ENCODE measurements around the gene GMEB2. TPM values are rescaled to one million over a fixed set of nuclear protein-coding genes. Genes with fewer than 3 reads are reported as not detected.
"Not testable (repeated sequence)": the region's sequence is repeated elsewhere in the genome, so short reads cannot be mapped to it uniquely, and the experiment has no call there.

GMEB2 gene
- total RNA-seq, 1 donor from 2014 or later, result 4.5 TPM

- ATAC-seq (peak; percentile 96), DNase-seq (ENCODE audit: low spot score) (peak; percentile 93)
Observed at GRCh38 chr20:63657937-63658748, 31.2 kb upstream of the GMEB2 start, which contains the start of gene RTEL1. Gene RTEL1, plus strand, starts transcription at chr20:63658312. Its CDS starts 1,091 bp downstream, at chr20:63659403.

GRCh38 chr20:63657260-63657936 lies 30.5 kb upstream of the GMEB2 start:
- DNase-seq (ENCODE audit: low spot score) (no peak), ATAC-seq (no peak)

DNA sequence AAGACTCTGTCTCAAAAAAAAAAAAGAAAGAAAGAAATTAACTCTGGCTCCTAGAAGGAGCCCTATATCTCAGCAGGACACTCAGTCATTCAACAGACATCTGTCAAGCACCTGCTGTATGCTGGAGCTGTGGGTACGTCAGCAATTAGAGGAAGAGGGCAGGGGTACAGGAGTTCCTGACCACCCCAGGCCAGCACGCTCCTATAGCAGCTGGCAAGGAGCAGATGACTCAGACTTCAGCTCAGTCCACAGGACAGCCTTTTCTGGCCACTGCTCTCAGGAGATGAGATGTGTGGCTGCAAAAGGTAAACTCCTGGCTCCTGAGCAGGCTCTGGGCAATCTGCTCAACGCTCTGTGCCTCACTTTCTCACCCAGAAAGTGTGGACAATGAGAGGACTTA lies 29.6 kb upstream of the GMEB2 start:
- DNase-seq (ENCODE audit: low spot score), result no peak
- ATAC-seq, result no peak

DNA sequence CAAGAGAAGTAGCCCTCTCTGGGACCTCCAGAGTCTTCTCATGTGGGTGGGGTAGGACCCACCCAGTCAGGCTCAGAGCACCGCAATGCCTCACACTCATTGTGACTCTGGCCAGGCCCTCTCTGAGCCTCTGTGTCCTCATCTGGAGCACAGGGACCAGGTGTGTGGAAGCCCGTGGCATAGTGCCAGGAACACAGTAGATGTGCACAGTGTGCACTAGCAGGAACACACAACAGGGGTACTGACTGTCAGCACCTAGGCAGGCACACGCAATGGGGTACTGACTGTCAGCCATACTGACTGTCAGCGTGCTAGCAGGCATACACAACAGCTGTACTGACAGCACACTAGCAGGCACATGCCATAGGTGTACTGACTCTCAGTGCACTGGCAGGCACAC lies 28.3 kb upstream of the GMEB2 start:
- DNase-seq (ENCODE audit: low spot score), result no peak
- ATAC-seq, result no peak

DNA sequence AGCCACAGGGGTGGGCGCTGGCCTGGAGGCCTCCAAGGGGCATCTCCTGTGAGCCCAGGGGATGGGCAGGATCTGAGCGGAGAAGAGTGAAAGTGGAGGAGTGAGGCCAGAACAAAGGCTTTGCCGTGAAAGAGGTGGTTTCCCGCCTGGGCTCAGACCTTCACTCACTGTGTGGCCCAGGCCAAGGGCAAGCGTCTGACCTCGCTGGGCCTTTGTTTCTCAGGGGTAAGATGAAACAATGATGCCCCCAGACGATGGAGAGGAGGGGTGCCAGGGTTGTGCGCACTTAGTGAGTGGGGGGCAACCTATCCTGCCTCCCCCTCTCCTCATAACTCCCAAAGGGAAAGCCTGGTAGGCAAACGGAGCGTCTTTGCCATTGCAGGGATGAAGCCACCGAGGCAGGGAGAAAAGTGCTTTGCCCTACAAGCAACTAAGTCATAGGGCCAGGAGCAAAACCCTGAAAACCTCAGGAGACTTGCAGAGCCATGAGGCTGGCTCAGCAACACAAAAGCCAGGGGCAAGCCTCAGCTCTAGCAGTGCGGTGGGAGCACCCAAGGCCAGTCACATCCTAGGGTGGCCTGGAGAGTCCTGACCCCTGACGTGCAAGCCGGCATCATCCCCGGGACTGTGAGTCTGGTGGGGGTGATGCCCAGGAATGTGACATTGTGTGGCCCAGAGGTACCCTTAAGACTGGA lies 27.2 kb upstream of the GMEB2 start:
- no peak for ATAC-seq
- no peak for DNase-seq (ENCODE audit: low spot score)

GRCh38 chr20:63653041-63653973 lies 26.4 kb upstream of the GMEB2 start, which contains the start of gene STMN3:
Gene STMN3, minus strand, starts transcription at chr20:63653424. Its CDS starts 79 bp downstream, at chr20:63653345.
- DNase-seq (ENCODE audit: low spot score), result peak; percentile 65
- peak; percentile 60 for ATAC-seq

DNA sequence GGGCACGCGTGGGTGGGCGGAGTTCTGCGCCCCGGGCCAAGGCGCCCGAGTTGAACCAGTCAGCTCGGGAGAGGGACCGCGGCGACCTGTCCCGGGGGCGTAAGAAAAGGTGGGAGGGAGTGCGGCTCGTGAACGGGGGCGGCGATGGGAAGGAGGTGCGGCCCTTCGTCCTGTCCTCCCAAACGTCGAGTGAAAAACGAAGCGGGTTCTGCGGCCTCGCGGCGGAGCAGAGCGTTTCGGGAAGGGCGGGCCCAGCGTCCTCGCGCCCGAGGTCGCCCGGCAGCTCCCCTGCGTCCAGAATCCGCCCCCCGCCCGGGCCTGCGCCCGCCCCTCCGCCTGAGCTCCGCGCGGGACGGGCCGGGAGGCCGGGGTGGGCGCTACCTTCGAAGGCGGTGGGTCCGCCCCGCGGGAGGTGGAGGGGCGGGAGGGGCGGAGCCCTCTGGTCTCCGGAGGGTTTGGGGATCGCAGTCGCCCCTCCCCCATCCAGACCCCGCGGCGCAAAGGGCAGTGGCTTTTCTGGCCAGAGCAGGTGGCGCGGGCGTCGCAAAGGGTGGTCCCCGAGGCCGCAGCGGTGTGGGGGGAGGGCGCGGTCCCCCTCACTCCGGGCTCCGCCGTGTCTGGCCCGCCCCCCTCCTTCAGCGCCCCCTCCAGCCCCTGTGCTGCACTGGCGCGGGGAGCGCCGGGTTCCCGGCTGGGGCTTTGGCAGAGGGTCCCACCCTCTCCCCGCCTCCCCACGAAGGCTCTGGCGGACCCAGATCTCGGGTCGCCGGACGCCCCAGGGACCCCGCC lies 25.5 kb upstream of the GMEB2 start:
- DNase-seq (ENCODE audit: low spot score) (no peak), ATAC-seq (peak; percentile 8)

DNA sequence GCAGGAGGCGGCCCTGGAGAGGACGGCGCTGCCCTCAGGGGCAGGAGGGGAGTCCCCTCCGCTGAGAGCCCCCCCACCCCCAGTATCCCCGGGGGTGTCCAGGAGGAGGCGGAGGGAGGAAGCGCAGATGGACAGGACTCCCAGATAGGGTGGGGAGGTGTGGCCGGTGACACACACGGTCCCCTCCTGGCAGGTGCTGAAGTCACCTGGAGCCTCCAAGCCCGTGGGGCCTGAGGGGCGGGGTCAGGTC lies 25.0 kb upstream of the GMEB2 start:
- DNase-seq (ENCODE audit: low spot score) (no peak), ATAC-seq (no peak)

DNA sequence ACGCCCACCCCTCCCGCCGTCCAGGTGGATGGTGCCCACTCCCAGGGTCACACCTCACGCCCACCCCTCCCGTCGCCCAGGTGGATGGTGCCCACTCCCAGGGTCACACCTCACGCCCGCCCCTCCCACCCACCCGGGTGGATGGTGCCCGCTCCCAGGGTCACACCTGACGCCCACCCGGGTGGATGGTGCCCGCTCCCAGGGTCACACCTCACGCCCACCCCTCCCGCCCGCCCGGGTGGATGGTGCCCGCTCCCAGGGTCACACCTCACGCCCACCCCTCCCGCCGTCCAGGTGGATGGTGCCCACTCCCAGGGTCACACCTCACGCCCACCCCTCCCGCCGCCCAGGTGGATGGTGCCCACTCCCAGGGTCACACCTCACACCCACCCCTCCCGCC lies 23.6 kb upstream of the GMEB2 start:
- not testable (repeated sequence) for DNase-seq (ENCODE audit: low spot score); ATAC-seq

GRCh38 chr20:63648895-63649589 lies 22.1 kb upstream of the GMEB2 start:
- no peak for DNase-seq (ENCODE audit: low spot score)
- ATAC-seq, result no peak

DNA sequence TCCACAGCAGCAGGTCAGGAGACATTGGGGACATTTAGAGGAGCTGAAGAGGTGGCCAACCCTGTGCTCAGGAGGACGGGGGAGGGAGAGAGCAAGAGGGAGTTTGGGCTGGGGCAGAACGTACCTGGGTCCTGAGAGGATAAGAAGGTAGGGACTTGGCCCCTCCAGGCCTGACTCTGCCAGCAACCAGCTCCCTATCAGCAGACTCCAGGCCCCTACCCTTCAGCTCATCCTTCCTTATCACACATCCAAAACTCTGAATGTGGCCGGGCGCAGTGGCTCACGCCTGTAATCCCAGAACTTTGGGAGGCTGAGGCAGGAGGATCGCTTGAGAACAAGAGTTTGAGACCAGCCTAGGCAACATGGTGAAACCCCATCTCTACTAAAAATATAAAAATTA lies 21.3 kb upstream of the GMEB2 start:
- no peak for DNase-seq (ENCODE audit: low spot score)
- ATAC-seq, result no peak

- ATAC-seq (no peak), DNase-seq (ENCODE audit: low spot score) (no peak)
Observed at GRCh38 chr20:63645218-63645617, 18.3 kb upstream of the GMEB2 start.

GRCh38 chr20:63643946-63644345 lies 17.0 kb upstream of the GMEB2 start:
- ATAC-seq (no peak), DNase-seq (ENCODE audit: low spot score) (no peak)

DNA sequence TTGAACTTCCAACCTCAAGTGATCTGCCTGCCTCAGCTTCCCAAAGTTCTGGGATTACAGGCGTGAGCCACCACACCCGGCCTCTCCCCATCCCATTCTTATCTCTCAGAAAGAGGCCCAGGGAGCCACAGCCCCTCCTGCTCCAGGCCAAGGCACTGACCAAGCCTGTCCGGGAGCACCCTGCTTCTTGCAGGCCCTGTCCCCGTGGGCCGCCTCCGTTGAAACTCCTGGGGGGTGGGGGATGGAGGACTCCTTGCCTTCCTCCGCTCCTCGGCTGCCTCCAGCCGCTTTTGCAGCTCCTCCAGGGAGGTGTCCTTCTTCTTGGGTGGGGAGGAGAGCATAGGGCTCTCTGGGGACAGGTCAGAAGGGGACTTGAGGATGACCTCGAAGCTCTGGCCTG lies 16.6 kb upstream of the GMEB2 start:
- no peak for DNase-seq (ENCODE audit: low spot score)
- ATAC-seq, result no peak

GRCh38 chr20:63642527-63643247 lies 15.8 kb upstream of the GMEB2 start:
- ATAC-seq, result no peak

GRCh38 chr20:63641792-63642523 lies 15.1 kb upstream of the GMEB2 start:
- ATAC-seq (peak; percentile 93), DNase-seq (ENCODE audit: low spot score) (peak; percentile 91)

More at GRCh38 chr20:63642527-63643247, 15.8 kb upstream of the GMEB2 start:
- DNase-seq (ENCODE audit: low spot score), result no peak

GRCh38 chr20:63641146-63641791 lies 14.4 kb upstream of the GMEB2 start:
- ATAC-seq (peak; percentile 46), DNase-seq (ENCODE audit: low spot score) (no peak)

All from left lobe of liver (tissue), 2 donors.